C4-2B (cell line): Measurements from ENCODE around the gene AGPAT1.

Experiments
- CTCF ChIP-seq: fragments of 450-650 bp; conservative IDR thresholded peaks from 2 replicates; pipeline ENCODE4 v1.5.1; 2017; ENCODE audit warnings: mild to moderate bottlenecking
- ZFX ChIP-seq: fragments of 450-650 bp; IDR thresholded peaks from 2 replicates; pipeline ENCODE4 v1.6.1; 2017

- no peak for TF ChIP-seq CTCF
- TF ChIP-seq ZFX: no peak
Measured at GRCh38 chr6:32191696-32192607, 16.1 kb upstream of the AGPAT1 start.
